Measurements from ENCODE around the gene PTPRN. TPM values are rescaled to one million over a fixed set of nuclear protein-coding genes. Genes with fewer than 3 reads are reported as not detected.

The PTPRN gene
- total and polyA plus RNA-seq, 2 of the 4 experiments (the other 2 are of a cell fraction), result 5.2 to 22.0 TPM

GRCh38 chr2:219245899-219246230 lies 63.3 kb downstream of the PTPRN start:
- peak overlapping the region; percentile 97 for H4K5ac ChIP-seq (ENCODE audit: low read depth, low read length)
- peak overlapping the region; percentile 95 for H3K9ac ChIP-seq (ENCODE audit: low read depth, low read length)
- no peak for TF ChIP-seq SMC3 (IDR thresholded peaks at IDR 0.05; ENCODE audit: low read depth, low read length)
- no peak for TF ChIP-seq NFE2L2 (IDR thresholded peaks at IDR 0.05; ENCODE audit: low read depth, low read length)
- BruUV-seq (replicated peaks), result TSS peak; percentile 79
- no peaks in the 10 kb centered on the region for H3K27me3 ChIP-seq (ENCODE audit: control insufficient read depth, insufficient read depth, low read length)
- H3K4me3 ChIP-seq (ENCODE audit: insufficient read depth, low read depth, low read length), result peak overlapping the region; percentile 89
- ChIA-PET POLR2A (ENCODE audit: unreplicated experiment) (no interaction called here), CTCF (interaction anchor here (3.0 kb wide), 1 partner anchor 49 kb away, joined by 14 read pairs; no protein-coding TSS in a partner anchor)
- H3K23ac ChIP-seq (ENCODE audit: low read depth, low read length), result peak overlapping the region; percentile 97
- peak overlapping the region; percentile 84 for H3K56ac ChIP-seq (ENCODE audit: extremely low read depth, insufficient read depth, low read length)
- no peak for ATAC-seq (ENCODE audit: low read depth)
- in situ Hi-C loops (cut with MboI; ENCODE audit: low sequenced_read_pairs), result no loop called here
- peak overlapping the region; percentile 92 for H2AK5ac ChIP-seq (ENCODE audit: low read depth, low read length)
- 0% methylated on average over 3 of the region's 10 CpGs; no CpG with 5 or more reads in 1 of the 2 experiments for WGBS, 2 experiments (ENCODE audit: extremely low coverage in 2 of 2, insufficient read length in 1 of 2)
- peaks cover 23 to 48% of the 10 kb centered on the region in 2 experiments for H3K79me1 ChIP-seq (ENCODE audit: low read depth in 1 of 2, low read length in 2 of 2)
- peak overlapping the region; percentile 96 for H2BK5ac ChIP-seq (ENCODE audit: low read depth, low read length, poor library complexity, severe bottlenecking)
- H3K9me3 ChIP-seq (ENCODE audit: control insufficient read depth, insufficient read depth, low read length), result no peaks in the 10 kb centered on the region
- H2BK20ac ChIP-seq (ENCODE audit: low read depth, low read length), result no peak overlapping the region
- peak overlapping the region; percentile 99 for H2AK9ac ChIP-seq (replicated peaks; ENCODE audit: low read depth, low read length, poor library complexity)
- peak overlapping the region; percentile 98 for H3K14ac ChIP-seq (replicated peaks; ENCODE audit: low read depth, low read length)
- peak overlapping the region; percentile 38; the same call in 1 of the 2 replicates for H2BK120ac ChIP-seq (ENCODE audit: low read depth, low read length)
- H2AFZ ChIP-seq (replicated peaks; ENCODE audit: low read length, poor library complexity), result peak overlapping the region; percentile 100
- H4K8ac ChIP-seq (ENCODE audit: low read depth in 2 of 2, low read length in 2 of 2), result peak overlapping the region; percentile 91 to 94
- H3K4ac ChIP-seq (ENCODE audit: low read depth, low read length), result peak overlapping the region; percentile 99
- peaks cover 21% of the 10 kb centered on the region; the same call in 1 of the 2 replicates for H3K36me3 ChIP-seq (ENCODE audit: control insufficient read depth, insufficient read depth, low read length)
- no peak for DNase-seq
- dilution Hi-C loops (cut with HindIII; ENCODE audit: low sequenced_read_pairs, unreplicated experiment), result no loop called here
- peaks cover 27% of the 10 kb centered on the region for H3K4me1 ChIP-seq (ENCODE audit: control insufficient read depth, insufficient read depth, low read length)
- peak overlapping the region; percentile 98 for H3K4me2 ChIP-seq (ENCODE audit: low read depth, low read length)
- H2BK15ac ChIP-seq (ENCODE audit: low read depth, low read length), result no peak overlapping the region
- peak overlapping the region; percentile 97 for H4K91ac ChIP-seq (ENCODE audit: insufficient read depth, low read depth, low read length)
- H3K27ac ChIP-seq (ENCODE audit: insufficient read depth, low read length), result peak overlapping the region; percentile 94
- H3K9me1 ChIP-seq (ENCODE audit: insufficient read depth, low read length), result peaks cover 41% of the 10 kb centered on the region
- H3K18ac ChIP-seq (ENCODE audit: low read depth, low read length), result no peak overlapping the region
- H4K20me1 ChIP-seq (ENCODE audit: insufficient read depth, low read length), result 0 out of 2 replicates have a peak, but pooled peaks cover 8% of the 10 kb centered on the region
- intact Hi-C loops (cut with micrococcal nuclease), result no loop called here
